ENCODE data around the gene LCTL. TPM values are rescaled to one million over a fixed set of nuclear protein-coding genes. Genes with fewer than 3 reads are reported as not detected.

Gene LCTL
- total and polyA plus RNA-seq, 8 donors, result not detected

DNA sequence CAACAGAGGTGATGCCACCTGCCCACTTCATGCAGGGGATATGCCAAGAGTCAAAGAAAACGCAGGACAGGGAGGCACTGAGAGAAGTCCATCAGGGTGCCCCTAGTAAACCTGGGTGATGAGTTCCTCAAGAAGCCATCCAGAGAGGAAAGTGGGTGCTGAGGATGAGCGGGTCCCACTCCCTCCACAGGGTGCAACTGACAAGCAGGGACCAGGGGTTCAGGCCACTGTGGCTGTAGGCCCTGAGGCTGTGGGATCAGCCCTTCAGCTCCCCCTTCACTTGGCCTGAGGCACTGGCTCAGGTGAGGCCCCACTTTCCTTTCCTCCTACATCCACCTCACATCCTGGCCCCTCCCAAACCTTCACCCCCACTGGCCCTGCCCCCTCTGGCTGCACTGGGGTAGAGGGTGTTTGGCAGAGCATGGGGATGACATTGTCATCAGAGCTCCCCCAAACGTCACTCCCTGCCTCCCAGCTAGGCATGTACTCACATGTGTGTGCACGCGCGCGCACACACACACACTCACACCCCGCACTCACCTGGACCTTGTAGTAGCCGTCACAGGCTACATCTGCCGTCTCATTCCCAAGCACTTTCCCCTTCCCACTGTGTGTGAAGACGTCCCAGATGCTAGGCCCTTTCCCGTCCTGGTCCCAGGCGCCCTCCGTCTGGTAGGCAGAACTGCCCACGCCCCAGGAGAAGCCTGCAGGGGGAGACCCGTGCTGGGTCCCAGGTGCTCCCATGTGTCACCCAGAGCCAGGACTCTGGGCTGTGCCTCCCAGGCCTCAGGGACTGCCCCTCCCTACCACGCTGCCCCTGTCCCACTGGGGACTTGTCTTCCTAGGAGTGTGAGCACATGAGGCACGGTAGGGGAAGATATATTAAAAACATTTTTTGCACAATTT lies 1.4 kb downstream of the LCTL start:
- TF ChIP-seq, protein P1, sequence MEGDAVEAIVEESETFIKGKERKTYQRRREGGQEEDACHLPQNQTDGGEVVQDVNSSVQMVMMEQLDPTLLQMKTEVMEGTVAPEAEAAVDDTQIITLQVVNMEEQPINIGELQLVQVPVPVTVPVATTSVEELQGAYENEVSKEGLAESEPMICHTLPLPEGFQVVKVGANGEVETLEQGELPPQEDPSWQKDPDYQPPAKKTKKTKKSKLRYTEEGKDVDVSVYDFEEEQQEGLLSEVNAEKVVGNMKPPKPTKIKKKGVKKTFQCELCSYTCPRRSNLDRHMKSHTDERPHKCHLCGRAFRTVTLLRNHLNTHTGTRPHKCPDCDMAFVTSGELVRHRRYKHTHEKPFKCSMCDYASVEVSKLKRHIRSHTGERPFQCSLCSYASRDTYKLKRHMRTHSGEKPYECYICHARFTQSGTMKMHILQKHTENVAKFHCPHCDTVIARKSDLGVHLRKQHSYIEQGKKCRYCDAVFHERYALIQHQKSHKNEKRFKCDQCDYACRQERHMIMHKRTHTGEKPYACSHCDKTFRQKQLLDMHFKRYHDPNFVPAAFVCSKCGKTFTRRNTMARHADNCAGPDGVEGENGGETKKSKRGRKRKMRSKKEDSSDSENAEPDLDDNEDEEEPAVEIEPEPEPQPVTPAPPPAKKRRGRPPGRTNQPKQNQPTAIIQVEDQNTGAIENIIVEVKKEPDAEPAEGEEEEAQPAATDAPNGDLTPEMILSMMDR (IDR thresholded peaks at IDR 0.05), result no peak
- intact Hi-C loops (cut with DNase I), result no loop called here
- Histone ChIP-seq H3K9me3 (no peaks in the 10 kb centered on the region), H3K27me3 (no peaks in the 10 kb centered on the region), H3K27ac (no peak overlapping the region), H3K36me3 (no peaks in the 10 kb centered on the region), H3K4me3 (no peak overlapping the region), H3K4me1 (no peaks in the 10 kb centered on the region)
- no peak for FAIRE-seq
- WGBS, 2 donors, result 83 to 84% methylated on average over 18 of the region's 18 CpGs
- DNase-seq, result no peak
- ATAC-seq, result no peak

DNA sequence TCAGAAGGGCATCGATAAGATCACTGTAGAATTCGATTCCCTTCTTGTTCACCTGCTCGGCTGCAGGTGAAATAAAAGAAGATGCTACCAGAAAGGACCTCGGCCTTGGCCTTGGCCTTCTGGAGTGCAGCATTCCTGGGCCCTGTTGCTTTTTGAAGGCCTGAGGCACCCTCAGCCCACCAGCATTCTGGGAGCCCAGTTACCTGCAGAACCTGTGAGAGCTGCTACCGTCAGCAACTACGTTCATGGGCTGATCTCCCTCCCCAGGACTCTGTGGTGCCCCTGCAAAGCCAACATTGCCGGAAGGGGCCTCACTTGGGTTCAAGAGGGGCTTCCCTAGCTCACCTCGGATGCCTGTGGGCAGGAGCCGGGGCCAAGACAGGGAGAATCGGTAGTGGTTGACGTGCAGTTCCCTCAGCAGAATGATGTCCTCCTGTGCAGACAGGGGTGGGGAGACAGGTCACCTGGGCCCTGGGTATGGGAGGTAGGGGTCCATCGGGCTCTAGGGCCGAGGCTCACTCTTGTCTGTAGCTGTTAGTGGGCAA lies 2.2 kb downstream of the LCTL start:
- no peaks in the 10 kb centered on the region for H3K36me3 ChIP-seq
- intact Hi-C loops (cut with DNase I), result no loop called here
- DNase-seq (no peak), FAIRE-seq (no peak), ATAC-seq (no peak)
- no peaks in the 10 kb centered on the region for H3K9me3 ChIP-seq
- H3K4me3 ChIP-seq, result no peak overlapping the region
- WGBS, 2 donors, result 87 to 95% methylated on average over 13 of the region's 13 CpGs
- no peaks in the 10 kb centered on the region for H3K4me1 ChIP-seq
- TF ChIP-seq, protein P1 (IDR thresholded peaks at IDR 0.05), result no peak
- no peaks in the 10 kb centered on the region for H3K27me3 ChIP-seq
- H3K27ac ChIP-seq, result no peak overlapping the region

GRCh38 chr15:66563126-66563525 lies 2.7 kb downstream of the LCTL start:
- Histone ChIP-seq H3K4me1 (no peaks in the 10 kb centered on the region), H3K36me3 (no peaks in the 10 kb centered on the region), H3K27me3 (no peaks in the 10 kb centered on the region), H3K4me3 (no peak overlapping the region), H3K27ac (no peak overlapping the region), H3K9me3 (no peaks in the 10 kb centered on the region)
- FAIRE-seq (no peak), DNase-seq (no peak), ATAC-seq (no peak)
- WGBS, 2 donors, result 91 to 97% methylated on average over 4 of the region's 4 CpGs
- TF ChIP-seq, protein P1 (IDR thresholded peaks at IDR 0.05), result no peak
- intact Hi-C loops (cut with DNase I), result no loop called here

- Histone ChIP-seq H3K4me1 (no peaks in the 10 kb centered on the region), H3K27me3 (no peaks in the 10 kb centered on the region), H3K4me3 (no peak overlapping the region), H3K9me3 (no peaks in the 10 kb centered on the region), H3K36me3 (no peaks in the 10 kb centered on the region), H3K27ac (no peak overlapping the region)
- DNase-seq (no peak), ATAC-seq (no peak), FAIRE-seq (no peak)
- TF ChIP-seq, protein P1 (IDR thresholded peaks at IDR 0.05), result no peak
- intact Hi-C loops (cut with DNase I), result no loop called here
- 83 to 86% methylated on average over 18 of the region's 18 CpGs for WGBS, 2 donors
Measured at GRCh38 chr15:66560856-66561525, 4.8 kb downstream of the LCTL start.
